ENCODE measurements around the gene GJA10. TPM values are rescaled to one million over a fixed set of nuclear protein-coding genes. Genes with fewer than 3 reads are reported as not detected.

GJA10 gene
- not detected in 5 replicates for total RNA-seq (2022; extraction: Qiagen RNA extraction; ENCODE audit: low read depth)

DNA sequence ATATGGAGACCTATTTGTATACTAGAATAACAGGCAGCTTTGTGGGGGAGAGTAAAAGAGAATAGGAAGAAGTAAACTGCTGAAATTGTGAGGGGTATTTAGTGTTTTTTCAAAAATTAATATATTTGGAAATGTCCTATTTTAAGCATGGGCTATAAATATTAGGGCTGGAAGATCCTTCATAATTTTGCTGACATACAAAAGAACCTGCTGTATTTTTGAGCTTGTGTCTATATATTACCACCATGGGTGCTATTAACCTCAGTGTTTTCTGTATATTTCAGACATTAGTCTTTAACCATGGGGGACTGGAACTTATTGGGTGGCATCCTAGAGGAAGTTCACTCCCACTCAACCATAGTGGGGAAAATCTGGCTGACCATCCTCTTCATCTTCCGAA, at the start of gene GJA10:
GJA10 (plus strand) TSS at position 301 of the 400 bp plus-strand sequence; CDS start at position 301, 0 bp downstream.

Other genes with a start within 250 kb of the GJA10 start
- 10.4 to 14.5 TPM (median 14.0 TPM) in 5 replicates for gene MDN1, start 74.7 kb upstream of the GJA10 start, total RNA-seq (2022; extraction: Qiagen RNA extraction; ENCODE audit: low read depth)
- gene CASP8AP2, start 64.6 kb upstream of the GJA10 start, total RNA-seq (2022; extraction: Qiagen RNA extraction; ENCODE audit: low read depth): 4.9 to 7.6 TPM (median 5.8 TPM) in 5 replicates